HG02981 (cell line): ENCODE measurements around the gene RUFY4.
A peak's percentile ranks its signal among the peaks of the same experiment; 100 is the strongest.

Source experiments
- ATAC-seq: cut with Tn5 transposase; IDR thresholded peaks from one replicate; pipeline ENCODE4 v1.9.1; 2021; ENCODE audit warnings: mild to moderate bottlenecking, moderate library complexity; ENCODE audit not compliant: unreplicated experiment

RUFY4 gene, protein sequence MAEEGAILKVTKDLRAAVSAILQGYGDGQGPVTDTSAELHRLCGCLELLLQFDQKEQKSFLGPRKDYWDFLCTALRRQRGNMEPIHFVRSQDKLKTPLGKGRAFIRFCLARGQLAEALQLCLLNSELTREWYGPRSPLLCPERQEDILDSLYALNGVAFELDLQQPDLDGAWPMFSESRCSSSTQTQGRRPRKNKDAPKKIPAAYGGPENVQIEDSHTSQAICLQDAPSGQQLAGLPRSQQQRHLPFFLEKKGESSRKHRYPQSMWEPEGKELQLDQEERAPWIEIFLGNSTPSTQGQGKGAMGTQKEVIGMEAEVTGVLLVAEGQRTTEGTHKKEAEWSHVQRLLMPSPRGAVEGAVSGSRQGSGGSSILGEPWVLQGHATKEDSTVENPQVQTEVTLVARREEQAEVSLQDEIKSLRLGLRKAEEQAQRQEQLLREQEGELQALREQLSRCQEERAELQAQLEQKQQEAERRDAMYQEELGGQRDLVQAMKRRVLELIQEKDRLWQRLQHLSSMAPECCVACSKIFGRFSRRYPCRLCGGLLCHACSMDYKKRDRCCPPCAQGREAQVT

DNA sequence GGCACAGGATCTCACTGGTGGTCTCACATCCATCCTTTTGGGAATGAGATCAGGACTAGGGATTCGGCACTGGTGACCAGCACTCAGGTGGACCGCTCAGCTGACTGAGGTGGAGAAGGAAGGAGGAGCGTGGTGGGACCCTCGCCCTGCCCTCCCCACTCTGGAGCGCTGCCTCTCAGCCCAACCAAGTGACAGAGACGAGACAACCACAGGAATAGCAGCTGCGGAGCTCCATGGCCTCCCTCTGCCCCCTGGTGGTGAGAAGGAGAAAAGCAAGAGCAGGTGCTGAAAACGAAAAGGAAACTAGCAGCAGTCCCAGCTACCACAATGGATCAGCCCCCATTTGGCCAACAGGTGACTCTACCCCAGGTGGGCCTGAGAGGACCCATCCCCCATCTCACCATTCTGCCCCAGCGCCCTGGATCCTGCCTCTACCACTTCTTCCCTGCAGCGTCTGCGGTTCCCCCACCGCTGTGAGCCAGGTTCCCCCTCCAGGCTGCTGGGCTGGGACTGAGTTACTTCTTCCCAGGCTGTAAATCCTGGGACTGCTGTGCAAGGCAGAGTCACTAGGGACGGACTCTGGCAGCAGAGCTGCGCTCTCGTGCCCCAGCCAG lies at the start of gene RUFY4:
RUFY4 (plus strand) TSS at position 533 of the 614 bp plus-strand sequence. CDS start 1,353 bp downstream, outside the sequence.
- ATAC-seq = peak; percentile 84

DNA sequence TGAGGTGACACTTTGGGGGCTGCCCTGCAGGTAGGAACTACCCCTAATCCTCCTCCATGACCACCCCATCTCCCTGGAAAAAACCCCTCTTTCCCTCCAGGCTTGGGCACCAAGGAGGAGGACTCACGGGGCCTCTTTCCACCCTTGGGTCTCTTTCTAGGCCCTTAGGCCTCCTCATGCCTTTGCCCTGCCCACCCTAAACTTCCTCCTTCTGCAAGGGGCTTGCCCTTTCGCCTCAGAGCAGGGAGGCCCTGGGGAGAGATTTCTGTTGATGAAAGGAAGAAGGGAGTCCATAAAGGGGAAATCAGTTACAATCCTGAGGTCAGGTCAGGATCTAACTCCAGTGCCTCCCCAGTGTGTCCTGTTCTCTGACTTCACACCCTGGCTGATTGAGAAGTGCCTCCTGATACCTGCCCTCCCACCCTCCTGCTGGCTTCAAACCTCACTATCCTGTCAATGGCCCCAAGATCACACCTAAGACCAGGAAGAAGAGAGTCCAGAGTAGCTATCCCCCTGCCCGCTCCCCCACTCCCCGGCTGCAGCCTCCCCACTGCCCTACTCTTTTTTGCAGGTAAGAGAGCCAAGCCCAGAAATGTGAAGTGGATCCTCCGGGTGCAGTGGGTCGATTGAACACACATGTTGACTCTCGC lies 49.5 kb upstream of the RUFY4 start:
- no peak for ATAC-seq

DNA sequence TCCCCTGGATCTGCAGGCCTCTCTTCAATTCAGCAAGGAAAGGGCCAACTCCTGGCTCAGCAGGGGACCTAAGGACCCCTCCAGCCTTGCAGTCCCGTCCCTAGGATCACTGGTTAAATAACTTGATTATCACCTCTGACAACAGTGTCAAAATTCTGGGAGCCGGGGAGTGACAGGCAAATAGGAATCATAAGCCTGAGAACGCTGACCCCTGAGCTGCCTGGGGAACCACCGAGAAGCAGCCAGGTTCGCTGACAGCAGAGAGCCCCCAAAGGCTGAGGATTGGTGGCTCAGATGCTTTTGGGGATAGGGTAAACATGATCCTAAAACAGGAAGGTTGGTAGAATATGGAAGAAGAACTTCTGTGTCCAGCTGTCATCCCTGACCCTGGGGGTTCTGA lies 48.8 kb upstream of the RUFY4 start:
- no peak for ATAC-seq

DNA sequence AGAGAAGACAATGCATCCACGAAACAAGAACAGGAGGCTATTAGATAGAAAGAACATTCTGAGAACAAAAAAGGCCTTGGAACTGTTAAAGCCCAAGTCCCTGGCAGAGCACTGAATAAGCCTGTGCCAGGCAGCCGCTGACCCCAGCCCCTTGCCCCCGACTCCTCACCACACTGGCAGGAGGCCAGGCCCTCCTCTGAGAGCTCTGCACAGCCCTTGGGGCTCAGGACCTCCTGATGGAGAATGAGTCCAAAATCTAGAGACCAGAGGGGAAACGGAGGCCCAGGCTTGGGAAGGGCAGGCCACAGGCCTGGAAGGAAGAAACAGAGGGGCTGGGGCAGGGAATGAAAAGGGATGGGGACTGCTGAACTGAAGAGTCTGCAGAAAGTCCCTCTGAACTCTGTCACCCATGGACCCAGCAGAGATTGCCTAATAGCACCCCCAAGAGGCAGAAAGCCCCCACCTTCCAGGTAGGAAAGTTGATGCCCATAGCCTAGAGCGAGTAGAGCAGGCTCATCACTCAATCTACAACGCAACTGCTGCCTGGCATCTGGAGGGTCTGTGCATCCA lies 48.0 kb upstream of the RUFY4 start:
- ATAC-seq = no peak

DNA sequence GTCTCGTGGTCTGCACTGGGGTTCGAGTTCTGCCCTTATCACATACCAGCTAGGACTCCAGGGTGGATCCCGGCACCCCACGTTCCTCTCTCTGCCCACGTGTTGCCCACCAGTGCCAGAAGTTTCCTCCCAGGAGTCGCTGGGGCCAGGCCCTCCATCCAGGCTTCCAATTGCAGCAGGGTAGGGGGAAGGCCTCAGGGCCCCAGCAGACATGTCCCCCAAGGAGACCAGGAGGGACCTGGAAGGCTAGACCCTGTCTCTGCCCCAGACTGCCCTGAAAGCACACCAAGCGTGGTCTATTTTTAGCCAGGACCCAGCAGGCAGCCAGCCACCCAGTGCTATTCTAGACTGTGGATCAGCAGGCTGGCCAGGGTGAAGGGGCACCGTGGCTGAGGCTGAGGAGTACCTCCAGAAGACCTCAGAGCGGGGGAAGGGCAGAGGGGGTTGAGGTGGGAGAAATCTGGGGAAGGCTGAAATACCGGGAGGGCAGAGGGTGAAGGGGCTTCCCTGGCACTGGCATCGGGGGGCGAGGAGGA lies 47.4 kb upstream of the RUFY4 start:
- no peak for ATAC-seq

DNA sequence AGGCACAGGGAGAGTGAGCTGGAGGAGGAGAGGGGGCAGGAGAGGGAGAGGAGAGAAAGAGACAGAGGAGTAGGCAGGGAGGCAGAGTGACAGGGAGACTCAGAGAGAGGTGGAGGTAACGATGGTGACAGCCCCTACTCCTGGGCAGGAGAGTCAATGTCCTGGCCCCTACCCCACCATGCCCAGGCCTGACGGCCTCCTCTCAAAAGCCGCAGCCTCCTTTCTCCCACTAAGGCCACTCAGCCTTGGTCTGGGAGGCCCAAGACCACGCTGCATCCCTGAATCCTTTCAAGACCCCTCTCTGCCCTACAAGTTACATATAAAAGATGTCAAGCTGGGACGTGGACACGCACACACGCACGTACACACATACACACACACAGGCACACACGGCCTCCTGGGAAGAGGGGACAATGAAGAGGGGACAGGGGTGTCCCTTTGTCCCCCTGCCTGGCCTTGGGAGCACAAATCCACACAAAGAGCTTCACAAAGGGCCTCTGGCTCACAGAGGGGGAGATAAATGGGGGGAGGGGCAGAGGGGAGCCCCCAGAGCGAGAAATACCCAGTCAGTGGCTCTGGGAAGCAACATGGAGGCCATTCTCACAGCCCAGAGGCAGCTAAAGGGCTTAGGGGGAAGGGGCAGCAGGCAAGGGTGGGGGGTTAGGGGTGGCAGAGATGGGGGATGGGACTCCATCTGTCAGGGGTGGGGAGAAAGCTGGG lies 46.8 kb upstream of the RUFY4 start:
- ATAC-seq = no peak

DNA sequence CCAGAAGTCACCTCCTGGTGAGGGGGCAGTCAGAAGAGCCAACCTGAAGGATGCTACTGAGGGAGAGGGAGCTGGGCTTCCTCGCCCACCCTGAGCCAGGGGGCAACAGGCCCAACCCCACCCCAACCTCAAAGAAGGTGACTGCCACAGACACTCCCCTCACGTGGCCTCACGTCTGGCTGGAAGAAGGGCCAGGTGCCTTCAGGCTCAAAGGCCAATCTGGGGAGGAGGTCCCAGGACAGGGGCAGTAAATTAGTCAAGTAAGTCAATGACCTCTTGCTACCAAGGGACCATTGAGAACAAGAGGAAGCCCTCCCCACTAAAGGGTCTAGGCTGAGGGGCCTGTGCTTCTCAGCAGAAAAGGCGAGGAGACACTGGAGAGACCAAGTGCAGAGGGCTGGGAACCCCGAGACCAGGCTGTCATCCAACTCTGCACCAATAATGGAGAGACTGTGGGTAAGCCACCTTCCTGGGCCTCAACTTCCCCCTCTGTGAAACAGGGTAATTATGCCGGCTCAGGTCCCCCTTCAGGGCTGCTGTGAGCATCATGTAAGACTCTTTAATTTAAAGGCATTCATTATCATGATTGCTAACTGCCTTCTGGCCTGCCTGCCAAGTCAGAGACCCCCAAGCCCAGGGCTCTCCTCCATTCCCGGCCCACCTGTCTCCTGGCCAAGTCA lies 46.1 kb upstream of the RUFY4 start:
- ATAC-seq = no peak

DNA sequence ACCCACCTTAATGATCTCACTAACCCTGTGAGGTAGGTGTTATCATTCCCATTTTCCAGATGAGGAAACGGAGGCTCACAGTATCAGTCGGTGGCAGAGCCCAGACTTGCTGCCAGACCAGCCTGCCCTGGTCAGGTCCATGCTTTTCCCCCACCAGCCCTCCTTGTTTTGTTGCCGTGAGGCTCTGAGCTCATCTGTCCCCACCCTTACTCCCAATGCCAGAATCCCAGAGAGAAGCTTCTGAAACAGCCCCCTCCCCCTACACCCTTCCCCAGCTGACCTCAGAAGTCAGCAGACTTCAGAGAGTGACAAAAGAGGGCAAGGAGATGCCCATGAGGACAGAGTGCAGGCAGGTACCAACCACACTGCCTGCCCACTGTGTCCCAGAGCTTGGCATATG lies 45.4 kb upstream of the RUFY4 start:
- ATAC-seq = no peak

DNA sequence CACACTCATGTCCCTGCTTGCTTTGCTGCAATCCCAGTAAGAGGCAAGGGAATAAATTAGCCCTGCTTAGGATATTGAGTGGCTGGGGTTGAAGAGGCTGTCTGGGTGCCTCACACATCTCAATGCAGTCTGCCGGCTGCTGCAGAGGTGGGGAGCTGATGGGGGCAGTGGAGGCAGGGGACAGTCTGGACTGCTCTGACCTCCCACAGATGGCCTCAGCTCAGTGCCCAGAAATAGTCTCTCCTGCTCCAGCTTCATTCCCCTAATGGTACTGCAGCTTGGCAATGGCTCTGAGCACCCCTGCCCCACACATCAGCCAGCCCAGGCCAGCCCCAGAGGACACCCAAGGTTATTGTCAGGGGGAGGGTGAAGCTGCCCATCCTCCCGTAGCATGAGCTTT lies 44.7 kb upstream of the RUFY4 start:
- no peak for ATAC-seq

DNA sequence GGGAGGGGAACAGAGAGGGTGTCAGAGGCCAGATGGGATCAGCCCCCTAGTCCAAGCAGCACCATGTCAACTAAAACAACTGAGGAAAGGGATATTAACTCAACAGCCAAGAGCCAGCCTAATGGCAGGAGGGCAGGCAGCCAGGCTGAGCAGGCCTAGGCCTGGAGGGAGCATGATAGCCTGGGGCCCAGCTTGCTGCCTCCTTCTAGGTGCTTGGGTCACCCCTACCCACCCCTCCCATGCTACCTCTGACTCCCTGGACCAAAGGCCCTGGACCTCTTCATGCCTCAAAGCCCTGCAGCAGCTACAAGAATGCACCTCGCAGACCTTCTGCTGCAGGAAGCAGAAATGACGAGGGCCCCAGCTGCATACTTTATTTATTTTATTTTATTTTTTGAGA lies 44.2 kb upstream of the RUFY4 start:
- no peak for ATAC-seq

DNA sequence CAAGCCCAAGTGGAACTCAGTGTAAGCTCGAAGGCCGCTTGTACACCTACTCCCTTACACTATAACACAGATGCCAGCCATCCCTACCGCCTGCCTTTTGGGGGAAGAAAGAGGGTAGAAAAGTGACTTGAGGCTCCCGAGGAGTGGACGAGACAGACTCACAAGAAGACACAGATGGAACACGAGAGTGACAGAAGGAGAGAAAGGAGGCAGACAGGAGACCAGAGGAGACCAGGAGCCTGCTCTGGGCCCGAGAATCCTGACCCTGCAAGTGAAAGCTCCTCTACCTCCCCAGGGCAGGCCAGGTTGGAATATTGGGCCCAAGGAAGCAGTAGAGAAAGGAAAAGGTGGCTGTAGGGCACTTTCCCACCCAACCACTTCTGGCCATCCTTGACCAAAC lies 42.8 kb upstream of the RUFY4 start:
- no peak for ATAC-seq

DNA sequence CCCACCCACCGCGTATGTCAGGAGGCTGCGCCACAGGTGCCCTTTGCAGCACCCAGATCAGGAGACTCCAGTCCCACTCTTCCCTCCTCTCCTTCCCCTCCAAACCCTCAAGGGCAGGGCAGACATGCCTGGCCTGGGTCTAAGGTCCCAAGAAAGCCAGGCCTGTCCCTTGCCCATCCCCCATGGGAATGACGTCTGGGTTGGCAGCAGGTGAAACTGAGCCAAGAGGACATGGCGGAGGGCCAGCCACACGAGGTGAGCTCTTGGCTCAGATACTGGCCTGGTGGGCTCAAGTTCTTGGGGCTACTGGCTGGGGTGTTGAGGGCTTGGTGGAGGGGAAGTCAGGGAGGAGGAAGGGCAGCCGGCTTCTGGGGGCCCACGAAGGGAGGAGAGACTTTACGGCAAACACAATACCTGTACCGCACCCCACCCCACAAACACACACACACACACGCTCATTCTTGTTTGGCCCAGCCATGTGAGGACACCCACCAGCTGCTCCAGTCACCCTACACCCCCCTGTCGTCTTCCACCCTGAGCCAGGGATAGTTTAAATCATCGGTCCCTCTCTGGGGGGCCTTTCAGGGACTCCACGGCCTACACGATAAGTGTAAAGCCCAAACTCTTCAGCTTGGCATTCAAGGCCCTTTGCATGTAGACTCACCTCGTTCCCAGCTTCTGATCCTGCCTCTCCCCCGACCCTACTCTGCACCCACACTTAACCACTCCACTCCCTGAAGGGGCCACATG lies 42.2 kb upstream of the RUFY4 start:
- ATAC-seq = no peak

DNA sequence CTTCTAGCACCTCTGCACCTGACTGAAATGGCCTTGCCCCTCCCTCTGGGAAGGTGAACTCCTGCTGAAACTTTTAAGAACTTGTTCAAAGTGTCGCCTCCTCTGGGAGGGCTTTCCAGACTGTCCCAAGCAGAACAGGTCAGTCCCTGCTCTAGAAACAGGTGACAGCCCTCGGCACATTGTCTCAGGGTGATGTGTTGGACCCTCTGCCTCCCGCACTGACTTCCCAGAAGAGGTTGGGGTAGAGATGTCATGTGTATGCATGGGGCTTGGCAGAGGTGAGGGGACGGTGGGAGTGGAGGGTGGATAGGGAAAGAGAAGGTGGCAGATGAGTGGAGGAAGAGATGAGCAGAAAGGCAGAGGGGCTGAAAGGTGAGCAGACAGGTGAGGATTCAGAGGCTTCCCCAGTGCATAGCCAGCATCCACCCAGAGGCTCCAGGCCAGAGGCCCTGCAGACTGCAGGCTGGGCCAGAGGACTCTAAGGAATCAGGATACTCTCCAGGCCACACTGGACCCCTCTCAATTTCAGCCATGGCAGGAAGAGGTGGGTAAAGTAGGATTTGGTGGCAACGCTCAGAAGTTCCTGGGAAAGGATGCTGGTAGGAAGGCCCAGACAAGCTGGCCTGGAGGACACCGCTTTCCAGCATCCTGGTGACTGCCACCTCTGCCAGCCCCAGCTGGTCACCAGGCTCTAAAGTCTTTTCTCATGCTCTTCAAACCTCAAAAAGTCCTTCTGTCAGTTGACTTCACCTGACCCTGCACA lies 41.4 kb upstream of the RUFY4 start:
- no peak for ATAC-seq

DNA sequence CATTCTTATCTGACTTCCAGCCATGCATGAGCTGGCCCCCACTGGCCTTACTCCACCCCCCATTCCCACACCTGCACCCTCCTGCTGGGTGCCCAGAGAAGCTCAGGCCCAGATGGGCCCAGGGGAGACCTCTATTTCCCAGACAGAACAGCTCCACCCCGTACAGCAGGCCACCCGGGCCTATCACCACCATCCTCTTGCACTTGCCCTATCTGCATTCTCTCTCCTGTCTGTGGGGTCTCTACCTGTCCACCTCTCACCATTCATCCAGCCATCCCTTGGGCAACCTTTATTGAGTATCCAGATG lies 40.9 kb upstream of the RUFY4 start:
- ATAC-seq = no peak

DNA sequence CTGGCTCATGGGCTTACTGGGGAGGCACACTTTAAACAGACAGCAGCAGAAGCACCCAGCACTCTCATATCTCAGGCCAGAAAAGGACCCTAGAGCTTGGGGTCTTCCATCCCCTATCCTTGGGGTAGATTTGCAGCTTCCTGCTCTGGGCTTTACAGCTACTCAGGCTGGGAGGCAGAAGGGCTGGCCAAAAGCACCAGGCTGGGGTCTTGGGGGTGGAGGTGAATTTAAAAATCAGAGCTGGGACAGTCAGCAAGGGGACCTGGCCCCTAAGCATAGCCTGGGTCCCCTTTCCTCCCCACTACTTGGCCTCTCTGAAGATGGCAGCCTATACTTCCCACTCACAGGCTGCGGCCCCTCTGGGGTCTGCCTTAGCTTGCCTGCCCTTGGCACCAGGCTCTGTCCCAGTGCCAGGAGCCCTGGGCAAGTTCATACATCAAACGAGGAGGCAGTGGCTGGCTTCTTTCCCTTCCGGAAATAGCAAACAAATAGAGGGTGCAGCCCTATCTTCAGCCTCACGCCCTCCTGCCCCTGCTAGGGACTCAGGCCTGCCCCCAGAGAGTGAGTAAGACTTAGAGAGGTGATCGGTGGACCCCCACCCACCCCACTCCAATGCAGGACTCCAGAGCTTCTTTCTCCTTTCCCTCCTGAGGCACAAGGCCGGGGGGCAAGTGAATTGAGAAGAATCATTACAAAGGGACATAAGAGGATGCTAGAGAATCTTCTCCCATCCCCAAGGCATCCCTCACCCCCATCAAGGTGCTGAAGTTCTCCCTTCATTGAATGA lies 40.3 kb upstream of the RUFY4 start:
- ATAC-seq = no peak

DNA sequence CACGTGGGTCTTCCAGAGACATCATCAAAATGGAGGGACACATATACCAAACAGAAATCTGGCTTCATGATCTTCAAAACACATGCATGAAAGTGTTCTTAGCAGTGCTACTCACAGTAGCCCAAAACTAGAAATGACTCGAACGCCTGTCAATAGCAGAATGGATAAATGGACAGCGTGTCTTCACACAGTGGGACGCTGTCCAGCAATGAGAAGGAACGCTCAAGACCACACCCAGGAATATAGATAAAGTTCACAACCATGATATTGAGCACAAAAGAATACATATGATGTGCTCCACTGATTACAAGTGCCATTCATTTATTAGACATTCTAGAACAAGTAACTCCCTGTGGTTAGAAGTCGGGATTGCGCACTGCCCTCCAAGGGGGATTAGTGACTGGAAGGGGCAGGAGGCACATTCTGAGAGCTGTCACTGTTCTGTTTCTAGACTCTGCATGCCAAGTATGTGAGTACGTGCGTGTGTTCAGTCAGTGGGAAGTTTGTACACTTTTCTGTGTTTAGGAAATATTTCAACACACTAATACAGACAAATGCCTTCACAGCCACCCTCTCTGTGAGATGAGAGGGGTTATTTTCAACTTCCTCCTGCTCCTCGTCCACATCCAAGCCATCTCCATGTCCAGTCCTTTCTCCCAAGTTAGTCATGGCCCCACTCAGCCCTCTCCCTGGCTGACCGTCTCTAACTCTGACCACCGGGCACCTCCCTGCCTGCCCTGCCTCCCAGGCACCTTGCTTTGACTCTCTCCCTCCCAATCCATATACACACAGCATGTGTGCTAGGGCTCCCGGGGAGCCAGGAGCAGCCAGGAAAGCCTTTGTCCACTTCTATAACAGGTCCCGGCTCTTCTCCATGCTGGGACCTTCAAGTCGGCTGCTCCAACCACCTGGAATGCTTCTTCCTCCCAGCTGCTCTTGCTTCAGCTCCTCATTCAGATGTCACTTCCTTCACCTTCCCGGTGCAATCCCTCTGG lies 39.4 kb upstream of the RUFY4 start:
- no peak for ATAC-seq
